HG03175 (cell line): Measurements from ENCODE around the gene INTS11.

Experiments used
- ATAC-seq: cut with Tn5 transposase; IDR thresholded peaks from one replicate; pipeline ENCODE4 v1.9.1; 2021; ENCODE audit warnings: mild to moderate bottlenecking, moderate library complexity; ENCODE audit not compliant: unreplicated experiment

INTS11 gene

DNA sequence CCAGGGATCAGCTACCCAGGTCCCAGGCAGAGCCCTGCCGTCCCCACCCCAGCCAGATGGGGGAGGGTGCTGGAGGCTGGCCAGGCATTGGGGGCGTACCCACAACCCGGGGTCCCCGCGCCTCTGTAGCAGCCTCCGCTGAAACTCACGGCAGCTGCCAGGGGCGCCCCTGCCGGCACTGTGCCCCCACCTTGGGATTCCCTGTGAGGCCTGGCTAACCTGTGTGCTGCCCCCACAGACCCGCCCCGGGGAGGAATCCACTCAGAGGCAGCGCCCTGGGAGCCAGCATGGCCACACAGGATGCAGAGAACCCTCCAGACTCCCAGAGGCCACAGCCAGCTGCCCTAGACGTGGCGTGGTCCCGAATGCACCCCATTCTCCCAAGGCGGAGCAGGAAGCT, 20.9 kb upstream of the INTS11 start:
- ATAC-seq: no peak

DNA sequence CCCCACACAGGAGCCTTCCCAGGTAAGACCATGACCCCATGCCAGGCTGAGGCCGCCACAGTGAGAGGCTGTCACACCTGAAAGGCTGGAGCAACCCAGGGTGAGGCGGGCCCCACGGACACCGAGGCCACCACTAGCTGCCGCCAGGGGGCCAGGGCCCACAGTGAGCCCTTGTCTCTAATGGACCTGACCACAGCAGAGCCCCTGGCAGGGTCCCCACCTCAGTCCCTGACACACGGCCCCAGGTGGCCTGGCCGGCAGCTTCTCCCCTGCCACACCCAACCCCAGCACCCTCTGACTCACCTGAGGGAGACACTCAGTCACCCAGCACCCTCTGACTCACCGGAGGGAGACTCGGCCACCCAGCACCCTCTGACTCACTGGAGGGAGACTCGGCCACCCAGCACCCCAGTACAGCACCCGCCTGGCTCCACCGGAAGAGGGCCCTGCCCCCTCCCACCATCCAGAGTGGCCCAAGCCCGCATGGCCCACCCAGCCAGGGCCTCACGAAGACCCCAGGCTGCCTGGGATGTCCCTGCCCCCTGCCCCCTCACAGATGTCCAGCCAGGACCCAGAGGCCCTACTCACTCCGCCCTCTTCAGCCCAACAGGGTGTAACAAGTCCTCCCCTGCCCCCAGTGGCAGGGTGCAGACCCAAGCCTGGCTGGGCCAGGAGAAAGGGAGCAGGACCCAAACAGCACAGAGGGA, 20.3 kb upstream of the INTS11 start:
- ATAC-seq: no peak

DNA sequence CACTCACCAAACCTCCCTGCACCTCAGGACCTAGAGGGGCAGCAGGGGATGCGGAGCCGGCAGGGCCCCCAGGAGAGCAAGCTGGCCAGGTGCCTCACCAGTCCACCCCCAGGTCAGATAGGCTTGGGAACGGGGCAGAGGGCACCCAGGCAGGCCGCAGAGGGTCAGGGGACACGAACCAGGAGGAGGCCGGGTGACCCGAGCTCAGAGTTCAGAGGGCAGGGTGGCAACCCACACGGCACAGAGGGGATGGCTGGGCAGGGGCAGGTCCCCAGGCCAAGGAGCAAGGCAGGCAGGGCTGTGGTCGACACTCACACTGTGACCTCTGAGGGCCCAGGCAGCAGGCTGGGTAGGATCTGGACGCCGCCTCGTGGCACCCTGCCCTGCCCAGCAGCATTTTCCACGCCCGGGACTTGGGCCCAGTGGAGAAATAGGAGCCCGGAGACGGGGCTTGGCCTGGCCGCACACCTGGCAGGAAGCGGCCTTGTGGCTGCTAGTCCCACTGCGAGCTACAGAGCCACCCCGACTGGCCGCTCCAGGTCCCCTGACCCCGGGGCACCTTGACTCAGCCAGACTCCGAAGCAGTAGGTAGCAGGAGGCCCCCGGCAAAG, 19.5 kb upstream of the INTS11 start:
- no peak for ATAC-seq

DNA sequence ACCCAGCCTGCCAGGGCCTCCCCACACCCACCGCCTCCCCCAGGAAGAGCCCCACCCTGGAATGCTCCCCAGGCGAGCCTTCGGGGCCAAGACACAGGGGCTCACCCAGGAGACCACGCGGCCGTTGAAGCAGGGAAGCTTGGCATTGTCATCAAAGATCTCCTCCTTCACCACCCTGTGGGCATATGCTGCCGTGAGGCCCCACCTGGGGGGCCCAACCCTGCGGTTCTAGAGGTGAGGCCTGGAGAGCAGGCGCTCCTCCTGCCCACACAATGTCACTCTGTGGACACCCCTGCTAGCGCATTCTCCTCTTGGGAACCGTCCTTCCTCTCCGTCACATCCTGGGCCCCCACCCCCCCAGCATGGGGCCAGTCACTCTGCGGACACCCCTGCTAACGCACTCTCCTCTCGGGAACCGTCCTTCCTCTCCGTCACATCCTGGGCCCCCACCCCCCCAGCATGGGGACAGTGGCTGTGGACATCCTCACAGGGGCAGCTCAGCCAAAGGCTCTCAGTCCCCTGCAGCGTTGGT, 18.2 kb upstream of the INTS11 start:
- ATAC-seq: no peak

DNA sequence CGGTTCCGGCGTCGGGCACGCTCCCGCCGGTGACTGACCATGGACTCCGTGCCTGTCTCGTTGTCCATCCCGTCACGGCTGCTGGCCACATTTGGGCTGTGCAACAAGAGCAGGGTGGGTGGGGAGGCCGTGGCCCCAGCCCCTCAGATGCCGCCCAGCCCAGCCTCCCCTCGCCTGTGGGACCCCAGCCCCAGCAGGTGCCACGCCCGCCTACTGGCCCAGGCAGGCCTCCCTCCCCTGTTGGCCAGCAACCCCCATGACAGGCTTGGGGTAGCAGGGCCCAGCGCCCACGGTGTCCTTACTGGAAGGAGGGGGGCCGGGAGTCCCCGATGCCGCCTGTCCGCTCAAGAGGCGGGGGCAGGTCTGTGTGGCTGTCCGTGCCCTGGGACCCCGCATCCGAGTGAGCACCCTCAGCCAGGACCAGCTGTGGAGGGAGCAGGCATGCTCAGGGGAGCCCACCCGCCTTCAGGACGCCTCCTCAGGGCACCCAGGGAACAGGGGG, 17.7 kb upstream of the INTS11 start:
- no peak for ATAC-seq

DNA sequence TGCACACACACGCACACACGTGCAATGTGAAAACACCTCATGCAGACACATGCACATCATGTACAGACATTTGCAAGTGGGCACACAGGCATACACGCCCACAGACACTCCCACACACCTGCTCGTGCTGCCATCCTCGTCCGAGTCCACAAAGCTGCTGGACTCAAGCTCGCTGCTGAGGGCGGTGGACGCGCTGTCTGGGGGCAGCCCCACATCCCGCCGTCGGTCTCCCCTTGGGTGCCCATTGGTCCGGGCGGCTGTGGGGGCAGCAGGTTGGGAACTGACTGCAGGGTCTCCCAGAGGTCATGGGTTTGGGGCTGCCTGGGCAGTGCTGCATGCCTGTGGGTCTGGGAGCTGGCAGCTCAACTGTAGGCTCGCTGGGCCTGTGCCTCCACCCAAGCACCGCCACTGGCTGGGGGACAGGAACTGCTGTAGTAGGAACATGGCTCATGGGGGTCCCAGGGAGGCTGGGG, 17.1 kb upstream of the INTS11 start:
- no peak for ATAC-seq

DNA sequence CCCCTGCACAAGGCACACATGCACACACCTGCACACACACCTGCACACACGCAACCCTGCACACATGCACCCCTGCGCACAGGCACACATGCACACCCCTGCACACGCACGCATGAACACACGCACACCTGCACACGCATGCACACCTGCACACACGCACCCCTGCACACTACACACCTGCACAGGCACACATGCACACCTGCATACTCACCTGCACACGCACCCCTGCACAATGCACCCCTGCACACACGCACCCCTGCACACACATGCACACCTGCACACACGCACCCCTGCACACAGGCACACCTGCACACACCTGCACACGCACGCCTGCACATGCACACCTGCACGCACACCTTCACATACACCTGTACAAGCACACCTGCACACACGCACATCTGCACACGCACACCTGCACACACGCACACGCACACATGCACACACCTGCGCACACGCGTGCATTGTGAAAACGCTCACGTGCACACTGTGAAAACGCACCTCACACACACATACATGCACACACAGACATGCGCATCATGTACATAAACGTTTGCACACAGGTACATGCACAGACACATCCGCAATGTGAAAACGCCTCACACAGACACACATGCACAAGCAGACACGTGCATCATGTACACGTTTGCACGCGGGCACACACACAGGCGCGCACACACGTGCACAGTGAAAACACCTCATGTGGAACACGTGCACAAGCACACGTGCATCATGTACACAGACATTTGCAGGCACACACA, 16.5 kb upstream of the INTS11 start:
- ATAC-seq: no peak

DNA sequence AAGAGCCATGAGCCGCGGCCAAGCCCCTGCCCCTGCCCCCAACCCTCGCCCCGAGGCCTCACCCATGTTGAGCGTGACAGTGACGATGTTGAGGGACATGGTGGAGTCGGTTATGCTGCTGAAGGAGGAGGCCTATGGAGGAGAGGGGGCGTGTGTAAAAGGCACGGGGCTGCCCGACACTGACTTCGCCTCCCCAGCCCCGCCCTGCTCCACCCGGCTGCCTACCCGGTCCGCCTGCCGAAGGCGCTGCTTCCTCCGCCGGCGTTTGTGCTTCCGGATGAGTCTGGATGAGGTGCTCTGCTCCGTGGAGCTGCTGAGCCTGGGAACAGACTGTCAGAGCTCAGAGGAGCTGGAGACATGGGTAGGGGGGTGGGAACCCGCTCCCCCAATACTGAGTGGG, 15.7 kb upstream of the INTS11 start:
- ATAC-seq: no peak

DNA sequence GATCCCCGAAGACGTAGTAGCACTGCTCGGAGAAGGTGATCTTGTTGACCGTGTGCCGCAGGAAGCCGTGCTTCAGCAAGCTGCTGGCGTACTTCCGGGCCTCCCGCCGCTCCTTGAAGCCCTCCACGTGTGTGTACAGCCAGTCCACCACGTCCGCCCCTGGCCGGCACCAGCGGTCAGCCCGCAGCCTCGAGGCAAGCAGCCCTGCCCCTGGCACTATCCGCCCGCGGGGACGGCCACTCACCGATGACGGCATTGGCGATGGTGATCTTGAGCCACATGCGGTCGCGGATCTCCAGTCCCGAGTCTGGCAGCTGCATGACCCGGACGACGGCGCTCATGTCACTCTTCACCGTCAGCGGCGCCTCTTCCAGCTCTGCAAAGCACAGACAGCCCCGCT, 13.8 kb upstream of the INTS11 start:
- ATAC-seq: no peak

DNA sequence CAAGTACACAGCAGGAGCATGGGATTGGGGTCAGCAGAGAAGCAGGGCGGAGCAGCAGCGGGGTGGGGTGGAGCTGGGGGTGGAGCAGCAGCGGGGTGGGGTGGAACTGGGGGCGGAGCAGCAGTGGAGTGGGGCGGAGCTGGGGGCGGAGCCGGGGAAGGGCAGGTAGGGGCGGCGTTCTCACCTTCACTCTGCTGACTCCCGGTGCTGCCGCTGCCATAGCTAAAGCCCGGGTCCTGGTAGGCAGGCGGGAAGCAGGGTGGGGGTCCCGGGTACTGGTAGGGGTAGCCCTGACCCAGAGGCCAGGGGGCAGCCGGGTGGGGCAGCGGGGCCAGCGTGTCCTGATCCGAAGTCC, 13.3 kb upstream of the INTS11 start:
- ATAC-seq: no peak

DNA sequence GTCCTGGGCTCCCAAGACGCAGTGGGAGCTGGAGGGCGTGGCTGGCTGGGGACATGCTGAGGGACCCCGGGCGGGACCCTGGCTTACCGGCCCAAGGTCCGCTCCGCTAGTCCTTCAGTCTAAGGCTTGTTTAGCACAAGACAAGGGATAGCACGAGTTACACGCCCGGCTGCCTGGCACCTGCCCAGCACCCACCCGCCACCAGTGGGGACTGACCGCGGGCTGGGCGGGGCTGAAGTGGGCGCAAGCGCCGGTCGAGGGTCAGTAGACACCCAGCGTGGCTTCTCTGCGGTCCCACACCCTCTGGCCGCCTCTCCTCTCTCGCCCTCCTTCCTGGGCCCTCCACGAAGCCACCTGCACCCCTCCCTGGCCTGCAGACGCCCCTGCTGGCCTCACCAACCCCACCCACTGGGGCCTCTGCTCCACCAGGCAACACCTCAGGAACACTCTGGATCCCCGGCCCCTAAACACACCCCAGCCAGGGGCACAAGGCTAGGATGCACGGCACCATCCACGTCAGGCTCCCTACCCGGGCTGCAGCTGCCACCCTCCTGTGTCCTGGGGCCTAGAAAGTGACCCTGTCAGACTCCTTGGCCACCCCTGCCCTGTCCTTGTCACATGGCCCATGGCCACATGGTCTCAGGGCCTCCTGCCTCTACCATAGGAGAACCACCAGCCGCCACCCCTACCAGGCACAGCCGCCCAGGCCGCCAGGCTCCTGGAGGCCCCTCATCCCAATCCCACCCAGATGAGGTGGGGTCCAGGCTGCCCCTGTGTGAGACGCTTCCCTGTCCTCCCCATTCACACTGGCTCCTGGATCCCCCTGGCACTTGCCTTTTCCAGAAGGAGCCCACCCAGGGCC, 12.7 kb upstream of the INTS11 start:
- no peak for ATAC-seq

DNA sequence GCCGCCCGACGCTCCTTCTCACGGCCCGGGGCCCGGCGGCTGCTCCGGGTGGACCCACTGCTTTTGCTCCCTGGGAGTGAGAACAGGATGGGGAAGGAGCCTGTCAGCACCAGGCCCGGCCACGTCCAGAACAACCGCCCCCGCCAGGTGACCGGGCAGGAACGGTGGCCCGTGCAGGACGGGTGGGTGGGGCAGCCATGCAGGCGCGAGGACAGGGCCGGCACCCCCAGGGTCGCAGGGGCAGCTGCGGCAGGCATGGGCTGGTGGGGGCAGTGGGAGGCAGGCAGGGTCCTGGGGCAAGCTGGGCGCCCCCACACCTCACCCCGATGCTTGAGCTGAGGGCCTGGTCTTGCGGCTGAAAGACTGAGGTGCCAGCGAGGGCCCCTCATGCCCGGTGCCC, 12.0 kb upstream of the INTS11 start:
- no peak for ATAC-seq

DNA sequence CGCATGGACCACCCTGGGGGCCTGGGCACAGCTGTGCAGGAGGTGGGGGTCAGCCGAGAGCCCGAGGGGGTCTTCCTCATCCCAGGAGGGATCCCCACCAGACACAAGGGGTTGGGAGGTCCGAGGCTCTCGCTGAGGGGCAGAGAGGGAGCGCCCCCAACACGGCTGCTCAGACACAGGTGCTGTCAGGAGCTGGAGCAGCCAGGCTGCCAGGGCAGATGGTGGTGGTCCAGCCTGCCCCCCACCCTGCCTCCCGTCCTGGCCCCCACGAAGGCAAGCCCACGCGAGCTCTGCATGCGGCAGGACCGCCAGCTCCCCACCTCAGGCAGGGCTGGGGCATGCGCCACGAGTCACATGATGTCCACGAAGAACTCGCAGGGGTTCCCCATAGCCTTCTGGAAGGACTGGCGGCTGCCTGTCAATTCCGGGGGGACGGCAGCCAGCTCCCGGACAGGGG, 11.4 kb upstream of the INTS11 start:
- no peak for ATAC-seq

DNA sequence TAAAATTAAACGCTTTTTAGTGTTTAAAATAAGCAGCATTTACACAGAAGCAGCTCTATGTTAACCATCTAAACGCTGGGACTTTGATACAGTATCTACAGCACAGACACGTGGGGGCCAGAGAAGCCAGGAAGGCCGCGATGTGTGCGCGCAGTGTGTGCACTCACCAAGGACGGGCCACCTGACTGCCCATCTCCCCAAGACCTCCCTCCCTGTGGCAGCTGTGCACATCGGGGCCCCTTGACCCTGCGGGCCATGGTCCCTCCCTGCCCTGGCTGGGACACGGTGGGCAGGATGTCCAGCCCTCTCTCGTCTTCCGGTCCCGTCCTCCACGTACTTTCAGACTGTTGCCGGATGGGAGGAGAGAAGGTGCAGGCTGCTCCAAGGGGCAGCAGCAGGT, 10.8 kb upstream of the INTS11 start:
- ATAC-seq: no peak

DNA sequence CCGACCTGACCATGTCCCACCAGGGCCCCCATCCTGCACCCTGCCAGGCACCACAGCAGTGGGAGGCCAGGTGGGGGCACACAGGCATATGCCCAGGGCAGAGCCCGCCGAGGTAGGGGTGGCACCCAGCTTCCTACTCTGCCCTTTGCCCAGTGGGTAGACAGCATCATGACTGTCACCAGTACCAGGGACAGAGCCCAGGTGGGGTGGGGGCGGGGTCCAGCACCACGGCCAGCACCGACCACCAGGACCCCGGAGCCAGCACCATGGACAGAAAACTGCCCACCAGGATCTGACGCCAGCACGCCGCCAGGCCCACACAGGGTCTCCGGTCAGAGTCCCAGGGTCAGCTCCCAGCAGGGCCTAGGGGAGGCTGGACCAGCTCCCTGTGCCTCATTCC, 10.4 kb upstream of the INTS11 start:
- ATAC-seq: no peak

DNA sequence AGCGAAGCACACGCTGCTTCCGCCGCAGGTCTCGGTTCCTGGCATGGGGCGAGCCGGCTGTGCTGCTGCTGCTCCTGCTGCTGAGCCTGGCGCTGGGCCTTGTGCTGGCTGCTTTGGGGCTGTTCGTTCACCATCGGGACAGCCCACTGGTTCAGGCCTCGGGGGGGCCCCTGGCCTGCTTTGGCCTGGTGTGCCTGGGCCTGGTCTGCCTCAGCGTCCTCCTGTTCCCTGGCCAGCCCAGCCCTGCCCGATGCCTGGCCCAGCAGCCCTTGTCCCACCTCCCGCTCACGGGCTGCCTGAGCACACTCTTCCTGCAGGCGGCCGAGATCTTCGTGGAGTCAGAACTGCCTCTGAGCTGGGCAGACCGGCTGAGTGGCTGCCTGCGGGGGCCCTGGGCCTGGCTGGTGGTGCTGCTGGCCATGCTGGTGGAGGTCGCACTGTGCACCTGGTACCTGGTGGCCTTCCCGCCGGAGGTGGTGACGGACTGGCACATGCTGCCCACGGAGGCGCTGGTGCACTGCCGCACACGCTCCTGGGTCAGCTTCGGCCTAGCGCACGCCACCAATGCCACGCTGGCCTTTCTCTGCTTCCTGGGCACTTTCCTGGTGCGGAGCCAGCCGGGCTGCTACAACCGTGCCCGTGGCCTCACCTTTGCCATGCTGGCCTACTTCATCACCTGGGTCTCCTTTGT, 9.2 kb upstream of the INTS11 start:
- no peak for ATAC-seq

DNA sequence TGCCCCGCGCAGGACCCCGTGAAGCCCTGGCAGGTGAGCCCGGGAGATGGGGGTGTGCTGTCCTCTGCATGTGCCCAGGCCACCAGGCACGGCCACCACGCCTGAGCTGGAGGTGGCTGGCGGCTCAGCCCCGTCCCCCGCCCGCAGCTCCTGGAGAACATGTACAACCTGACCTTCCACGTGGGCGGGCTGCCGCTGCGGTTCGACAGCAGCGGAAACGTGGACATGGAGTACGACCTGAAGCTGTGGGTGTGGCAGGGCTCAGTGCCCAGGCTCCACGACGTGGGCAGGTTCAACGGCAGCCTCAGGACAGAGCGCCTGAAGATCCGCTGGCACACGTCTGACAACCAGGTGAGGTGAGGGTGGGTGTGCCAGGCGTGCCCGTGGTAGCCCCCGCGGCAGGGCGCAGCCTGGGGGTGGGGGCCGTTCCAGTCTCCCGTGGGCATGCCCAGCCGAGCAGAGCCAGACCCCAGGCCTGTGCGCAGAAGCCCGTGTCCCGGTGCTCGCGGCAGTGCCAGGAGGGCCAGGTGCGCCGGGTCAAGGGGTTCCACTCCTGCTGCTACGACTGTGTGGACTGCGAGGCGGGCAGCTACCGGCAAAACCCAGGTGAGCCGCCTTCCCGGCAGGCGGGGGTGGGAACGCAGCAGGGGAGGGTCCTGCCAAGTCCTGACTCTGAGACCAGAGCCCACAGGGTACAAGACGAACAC, 8.5 kb upstream of the INTS11 start:
- no peak for ATAC-seq

DNA sequence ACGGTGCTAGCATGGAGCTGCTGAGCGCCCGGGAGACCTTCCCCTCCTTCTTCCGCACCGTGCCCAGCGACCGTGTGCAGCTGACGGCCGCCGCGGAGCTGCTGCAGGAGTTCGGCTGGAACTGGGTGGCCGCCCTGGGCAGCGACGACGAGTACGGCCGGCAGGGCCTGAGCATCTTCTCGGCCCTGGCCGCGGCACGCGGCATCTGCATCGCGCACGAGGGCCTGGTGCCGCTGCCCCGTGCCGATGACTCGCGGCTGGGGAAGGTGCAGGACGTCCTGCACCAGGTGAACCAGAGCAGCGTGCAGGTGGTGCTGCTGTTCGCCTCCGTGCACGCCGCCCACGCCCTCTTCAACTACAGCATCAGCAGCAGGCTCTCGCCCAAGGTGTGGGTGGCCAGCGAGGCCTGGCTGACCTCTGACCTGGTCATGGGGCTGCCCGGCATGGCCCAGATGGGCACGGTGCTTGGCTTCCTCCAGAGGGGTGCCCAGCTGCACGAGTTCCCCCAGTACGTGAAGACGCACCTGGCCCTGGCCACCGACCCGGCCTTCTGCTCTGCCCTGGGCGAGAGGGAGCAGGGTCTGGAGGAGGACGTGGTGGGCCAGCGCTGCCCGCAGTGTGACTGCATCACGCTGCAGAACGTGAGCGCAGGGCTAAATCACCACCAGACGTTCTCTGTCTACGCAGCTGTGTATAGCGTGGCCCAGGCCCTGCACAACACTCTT, 7.7 kb upstream of the INTS11 start:
- no peak for ATAC-seq
